ENCODE results near the gene RANGAP1. TPM values are rescaled to one million over a fixed set of nuclear protein-coding genes. Genes with fewer than 3 reads are reported as not detected.

RANGAP1 gene
- total and polyA plus RNA-seq, 2 of the 8 experiments (the other 6 are each of a cell fraction or from before 2014, with no cell fraction given), result 121 to 171 TPM

DNA sequence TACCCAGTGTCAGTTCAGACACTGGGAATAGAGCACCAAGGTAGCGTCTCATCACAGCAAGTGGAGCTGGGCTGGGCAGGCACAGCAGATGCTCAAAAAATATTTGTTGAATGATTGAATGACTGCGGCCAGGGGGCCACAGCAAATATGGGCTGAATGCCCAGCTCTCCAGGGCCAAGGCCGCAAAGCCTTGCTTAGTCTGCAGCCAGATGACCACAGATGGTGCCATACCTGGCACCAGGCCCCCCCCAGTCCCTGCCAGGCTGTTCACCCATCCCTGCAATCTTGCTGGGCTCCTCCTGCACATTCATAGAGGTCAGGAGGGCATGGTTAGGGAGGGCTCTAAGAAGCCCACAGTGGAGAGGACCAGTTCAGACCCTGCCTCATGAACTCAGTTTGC lies 48.2 kb upstream of the RANGAP1 start:
- Histone ChIP-seq H3K56ac (replicated peaks; ENCODE audit: insufficient read length, low read depth, low read length) (no peak overlapping the region), H3K23me2 (ENCODE audit: low read depth, low read length) (no peaks in the 10 kb centered on the region), H3K79me2 (ENCODE audit: control insufficient read depth in 1 of 2, insufficient read depth in 2 of 2, low read length in 2 of 2) (no peaks in the 10 kb centered on the region), H2BK5ac (ENCODE audit: low read depth, low read length) (no peak overlapping the region), H3K14ac (ENCODE audit: insufficient read length) (no peak overlapping the region), H3K27ac (ENCODE audit: low read depth, low read length) (no peak overlapping the region), H3K4me2 (ENCODE audit: insufficient read depth in 1 of 2, low read depth in 2 of 2, low read length in 2 of 2) (no peak overlapping the region), H4K20me1 (replicated peaks in 1 of 2; ENCODE audit: control insufficient read depth in 1 of 2, insufficient read depth in 2 of 2, low read length in 2 of 2) (peaks cover 0 to 2% of the 10 kb centered on the region in 2 experiments), H4K8ac (ENCODE audit: extremely low read depth, insufficient read depth, low read length) (no peak overlapping the region), H2BK15ac (ENCODE audit: low read length) (no peak overlapping the region), H3K23ac (ENCODE audit: insufficient read length) (no peak overlapping the region), H4K91ac (replicated peaks; ENCODE audit: insufficient read length, low read length) (no peak overlapping the region), H4K5ac (ENCODE audit: insufficient read length, low read depth, low read length) (no peak overlapping the region), H2AK5ac (ENCODE audit: low read depth, low read length) (no peak overlapping the region), H3K18ac (ENCODE audit: extremely low read depth, low read length) (no peak overlapping the region), H3K4me3 (ENCODE audit: extremely low read depth in 1 of 4, insufficient read depth in 2 of 4, low read depth in 3 of 4, low read length in 4 of 4) (no peak overlapping the region), H2AFZ (ENCODE audit: low read length) (no peak overlapping the region), H2BK12ac (ENCODE audit: low read depth, low read length) (no peak overlapping the region), H3K27me3 (replicated peaks in 1 of 4; ENCODE audit: control insufficient read depth in 3 of 4, extremely low read depth in 1 of 4, insufficient read depth in 3 of 4, low read length in 3 of 4) (no peaks in the 10 kb centered on the region), H3K9ac (replicated peaks in 1 of 4; ENCODE audit: extremely low read depth in 1 of 4, low read depth in 3 of 4, low read length in 3 of 4) (no peak overlapping the region), H2BK120ac (replicated peaks; ENCODE audit: low read depth, low read length) (no peak overlapping the region), H3K4me1 (replicated peaks in 1 of 4; ENCODE audit: control insufficient read depth in 3 of 4, insufficient read depth in 4 of 4, low read length in 3 of 4) (peaks cover 0 to 8% (median 0%) of the 10 kb centered on the region in 4 experiments; a peak in 2 of 7 replicates), H3K36me3 (ENCODE audit: control insufficient read depth in 2 of 4, insufficient read depth in 4 of 4, low read length in 3 of 4) (peaks cover 6 to 44% (median 8%) of the 10 kb centered on the region in 4 experiments; a peak in 6 of 8 replicates), H3K9me3 (ENCODE audit: insufficient read depth in 2 of 2, low read depth in 1 of 2, low read length in 1 of 2) (no peaks in the 10 kb centered on the region), H2BK20ac (ENCODE audit: low read length) (no peak overlapping the region), H3K4ac (replicated peaks; ENCODE audit: insufficient read length, low read depth, low read length) (no peak overlapping the region), H3K79me1 (ENCODE audit: low read depth, low read length) (no peaks in the 10 kb centered on the region)
- CTCF ChIA-PET (ENCODE audit: partially characterized antibody), result interaction anchor here (1.1 kb wide), 1 partner anchor 198 kb away, joined by 3 read pairs; no protein-coding TSS in a partner anchor
- POLR2A ChIA-PET (ENCODE audit: partially characterized antibody), result interaction anchor here (0.5 to 2.9 kb wide), 11 partner anchors 9 to 73 kb away, joined by 3 to 16 read pairs (median 3); partner anchors contain the start of gene TEF
- WGBS, 2 experiments (ENCODE audit: extremely low coverage in 1 of 2, insufficient coverage in 1 of 2, insufficient read length in 1 of 2, insufficient replicate concordance in 2 of 2, low coverage in 1 of 2, low lambda C conversion rate in 2 of 2, missing lambda C conversion rate in 1 of 2), result 97% methylated on average over 3 of the region's 3 CpGs; no CpG with 5 or more reads in 1 of the 2 experiments
- DNase-seq (ENCODE audit: low read depth in 1 of 2, low spot score in 2 of 2) (no peak), FAIRE-seq (no peak)
- TF ChIP-seq RBBP5 (IDR thresholded peaks at IDR 0.05; ENCODE audit: borderline replicate concordance, low read depth, low read length) (no peak), EGR1 (IDR thresholded peaks at IDR 0.05; ENCODE audit: borderline replicate concordance, low read depth, low read length) (no peak), MAFK (IDR thresholded peaks at IDR 0.05; ENCODE audit: low read depth, low read length) (no peak), SIX5 (IDR thresholded peaks at IDR 0.05; ENCODE audit: low read depth, low read length) (no peak), JUN (IDR thresholded peaks at IDR 0.05; ENCODE audit: low read depth, low read length) (no peak), CBX8 (IDR thresholded peaks at IDR 0.05; ENCODE audit: borderline replicate concordance, low read depth, low read length) (no peak), SP1 (IDR thresholded peaks at IDR 0.05; ENCODE audit: low read depth, low read length) (no peak), SAP30 (IDR thresholded peaks at IDR 0.05; ENCODE audit: insufficient read depth, insufficient replicate concordance, low read length) (no peak)
- TF ChIP-seq, protein P1, sequence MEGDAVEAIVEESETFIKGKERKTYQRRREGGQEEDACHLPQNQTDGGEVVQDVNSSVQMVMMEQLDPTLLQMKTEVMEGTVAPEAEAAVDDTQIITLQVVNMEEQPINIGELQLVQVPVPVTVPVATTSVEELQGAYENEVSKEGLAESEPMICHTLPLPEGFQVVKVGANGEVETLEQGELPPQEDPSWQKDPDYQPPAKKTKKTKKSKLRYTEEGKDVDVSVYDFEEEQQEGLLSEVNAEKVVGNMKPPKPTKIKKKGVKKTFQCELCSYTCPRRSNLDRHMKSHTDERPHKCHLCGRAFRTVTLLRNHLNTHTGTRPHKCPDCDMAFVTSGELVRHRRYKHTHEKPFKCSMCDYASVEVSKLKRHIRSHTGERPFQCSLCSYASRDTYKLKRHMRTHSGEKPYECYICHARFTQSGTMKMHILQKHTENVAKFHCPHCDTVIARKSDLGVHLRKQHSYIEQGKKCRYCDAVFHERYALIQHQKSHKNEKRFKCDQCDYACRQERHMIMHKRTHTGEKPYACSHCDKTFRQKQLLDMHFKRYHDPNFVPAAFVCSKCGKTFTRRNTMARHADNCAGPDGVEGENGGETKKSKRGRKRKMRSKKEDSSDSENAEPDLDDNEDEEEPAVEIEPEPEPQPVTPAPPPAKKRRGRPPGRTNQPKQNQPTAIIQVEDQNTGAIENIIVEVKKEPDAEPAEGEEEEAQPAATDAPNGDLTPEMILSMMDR (IDR thresholded peaks at IDR 0.05; ENCODE audit: control extremely low read depth in 1 of 3, insufficient read depth in 1 of 3, low read depth in 1 of 3, low read length in 3 of 3), result no peak
- TF ChIP-seq, protein P2, sequence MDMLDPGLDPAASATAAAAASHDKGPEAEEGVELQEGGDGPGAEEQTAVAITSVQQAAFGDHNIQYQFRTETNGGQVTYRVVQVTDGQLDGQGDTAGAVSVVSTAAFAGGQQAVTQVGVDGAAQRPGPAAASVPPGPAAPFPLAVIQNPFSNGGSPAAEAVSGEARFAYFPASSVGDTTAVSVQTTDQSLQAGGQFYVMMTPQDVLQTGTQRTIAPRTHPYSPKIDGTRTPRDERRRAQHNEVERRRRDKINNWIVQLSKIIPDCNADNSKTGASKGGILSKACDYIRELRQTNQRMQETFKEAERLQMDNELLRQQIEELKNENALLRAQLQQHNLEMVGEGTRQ (IDR thresholded peaks at IDR 0.05; ENCODE audit: low read length), result no peak
